K562 (cell line): ENCODE data around the gene TRPM8. TPM values are rescaled to one million over a fixed set of nuclear protein-coding genes. Genes with fewer than 3 reads are reported as not detected.

Source experiments
- ATAC-seq: fragments of 200-7000 bp; cut with Tn5 transposase; 3 replicates; pipeline ENCODE4 v1.9.1; 2020; ENCODE audit warnings: moderate library complexity
- BruUV-seq: library from RNA; stranded (reverse); fragments of 400-500 nt; replicated peaks from 2 replicates; lab custom pipeline; 2021; lab: Mats Ljungman, UMichigan
- CTCF ChIA-PET: fragments of 300-600 bp; formaldehyde crosslinking; extraction: SDS; loops from one replicate; lab custom pipeline; 2021; ENCODE audit warnings: low intra/inter-chr PET ratio; lab: Yijun Ruan, JAX
- POLR2A ChIA-PET: fragments of 300-600, 350-650 bp; sonication (Branson Sonifier 250); formaldehyde crosslinking; extraction: SDS; loops from one replicate; lab custom pipeline; 2021; ENCODE audit warnings: antibody characterized with exemption, inconsistent platforms; lab: Yijun Ruan, JAX
- DNase-seq, 4 experiments: peaks; one replicate each; pipeline versions ENCODE4 v3.0.0 to v3.0.0-alpha.2; 2011 to 2018; ENCODE audit warnings: low spot score in 3 of 4, mixed read lengths in 3 of 4; ENCODE audit errors: extremely low read depth in 1 of 4
- FAIRE-seq: peaks from 2 replicates; lab custom pipeline; 2011; peaks lifted over from hg19 to GRCh38; lab: Jason Lieb, UNC
- H2AFZ ChIP-seq: 2 replicates; pipeline ENCODE4 v1.6.0; 2011; ENCODE audit warnings: low read depth, low read length, control low read depth, inconsistent platforms
- H3K27ac ChIP-seq: fragments of 200-600 bp; 3 replicates; pipeline ENCODE4 v1.8.0; 2011; ENCODE audit warnings: low read depth, mild to moderate bottlenecking, control low read depth, inconsistent platforms, low read length, moderate library complexity, mixed read lengths; ENCODE audit errors: extremely low read depth
- H3K27me3 ChIP-seq, 2 experiments: fragments of 300-600 bp in 1 of 2; 2 replicates in 1 of 2; 3 replicates in 1 of 2; pipeline versions ENCODE4 v1.6.0 to v1.8.0; 2011; ENCODE audit warnings: inconsistent platforms in 2 of 2, low read length in 2 of 2, mild to moderate bottlenecking in 1 of 2, mixed read lengths in 1 of 2, moderate library complexity in 1 of 2; ENCODE audit not compliant: control insufficient read depth in 2 of 2, insufficient read depth in 2 of 2
- H3K36me3 ChIP-seq: fragments of 300-600 bp; 3 replicates; pipeline ENCODE4 v1.8.0; 2011; ENCODE audit warnings: mild to moderate bottlenecking, low read length, inconsistent platforms; ENCODE audit not compliant: control insufficient read depth, insufficient read depth
- H3K4me1 ChIP-seq, 2 experiments: fragments of 200-600 bp in 1 of 2; replicated peaks in 1 of 2; 2 replicates in 1 of 2; 3 replicates in 1 of 2; pipeline versions ENCODE4 v1.5.1 to v1.8.0; 2011; ENCODE audit warnings: inconsistent platforms in 2 of 2, low read length in 2 of 2, mild to moderate bottlenecking in 1 of 2, mixed read lengths in 1 of 2, moderate library complexity in 1 of 2; ENCODE audit not compliant: control insufficient read depth in 2 of 2, insufficient read depth in 2 of 2
- H3K4me2 ChIP-seq: 2 replicates; pipeline ENCODE4 v1.6.1; 2011; ENCODE audit warnings: low read length, control low read depth, inconsistent platforms, mixed read lengths; ENCODE audit not compliant: insufficient read depth
- H3K4me3 ChIP-seq: fragments of 200-600 bp; sonication (generic), shearing (Covaris generic); 2 replicates; pipeline ENCODE4 v1.5.1; 2016; ENCODE audit warnings: control low read depth, inconsistent platforms
- H3K79me2 ChIP-seq: fragments of 200-600 bp; 3 replicates; pipeline ENCODE4 v1.8.0; 2011; ENCODE audit warnings: low read length, inconsistent platforms; ENCODE audit not compliant: control insufficient read depth, insufficient read depth
- H3K9ac ChIP-seq, 2 experiments: 2 replicates each; pipeline versions ENCODE4 v1.6.0 to v1.6.1; 2011; ENCODE audit warnings: low read depth in 2 of 2, low read length in 2 of 2, control low read depth in 1 of 2, inconsistent platforms in 1 of 2, mild to moderate bottlenecking in 1 of 2, mixed read lengths in 1 of 2; ENCODE audit not compliant: insufficient read depth in 1 of 2
- H3K9me1 ChIP-seq: one replicate; pipeline ENCODE4 v1.6.0; 2011; ENCODE audit warnings: inconsistent platforms, mild to moderate bottlenecking, low read length, moderate library complexity; ENCODE audit not compliant: control insufficient read depth, insufficient read depth
- H3K9me3 ChIP-seq: replicated peaks from 2 replicates; pipeline ENCODE4 v1.5.1; 2011; ENCODE audit warnings: low read depth, low read length, inconsistent platforms; ENCODE audit not compliant: control insufficient read depth, insufficient read depth
- H4K20me1 ChIP-seq: replicated peaks from 2 replicates; pipeline ENCODE4 v1.6.1; 2011; ENCODE audit warnings: low read length, inconsistent platforms, mixed read lengths; ENCODE audit not compliant: control insufficient read depth, insufficient read depth
- HNRNPLL ChIP-seq: fragments of 200-400 bp; formaldehyde crosslinking; IDR thresholded peaks from 2 replicates; pipeline ENCODE4 v1.6.1; 2017; ENCODE audit warnings: low read length, low read depth, mild to moderate bottlenecking; ENCODE audit not compliant: poor library complexity, severe bottlenecking
- IFI16 ChIP-seq: fragments of 250-450 bp; sonication (Bioruptor Pico); IDR thresholded peaks from 2 replicates; pipeline ENCODE4 v2.1.2; 2022; ENCODE audit warnings: mild to moderate bottlenecking, inconsistent platforms
- KLF6 ChIP-seq: fragments of 250-450 bp; sonication (Bioruptor Pico); IDR thresholded peaks from 2 replicates; pipeline ENCODE4 v1.4.0; 2020; ENCODE audit warnings: mild to moderate bottlenecking, moderate library complexity, borderline replicate concordance
- MAFK ChIP-seq: IDR thresholded peaks from 2 replicates; pipeline ENCODE4 v1.6.1; 2011; ENCODE audit warnings: low read length, improper control_type of control experiment
- RBBP5 ChIP-seq: fragments of 200-600 bp; sonication (generic); IDR thresholded peaks from 2 replicates; pipeline ENCODE4 v1.6.1; 2012; ENCODE audit warnings: borderline replicate concordance, mild to moderate bottlenecking, low read length, control low read depth, inconsistent platforms; ENCODE audit not compliant: insufficient read depth, poor library complexity, severe bottlenecking
- TEAD1 ChIP-seq, 2 experiments: fragments of 450-650 bp in 1 of 2; sonication (generic) in 1 of 2; formaldehyde crosslinking; IDR thresholded peaks; 2 replicates each; pipeline versions ENCODE4 v1.4.0 to v1.8.0; 2020 to 2022; ENCODE audit warnings: mild to moderate bottlenecking in 2 of 2, missing genetic modification reagents in 1 of 2
- WGBS: fragments of 100-300 bp; shearing (Covaris generic); methylation state at CpG from one replicate; pipeline ENCODE4 v1.1.6; 2016; ENCODE audit warnings: low coverage, mixed read lengths; ENCODE audit not compliant: insufficient coverage; ENCODE audit errors: missing lambda C conversion rate; 5-methylcytosine and 5-hydroxymethylcytosine counted together
- in situ Hi-C: fragments of 300-500 bp; cut with MboI; formaldehyde crosslinking; loops from 4 replicates; pipeline ENCODE4 v1.15.0; 2018; ENCODE audit warnings: inconsistent platforms, mixed read lengths
- intact Hi-C: fragments of 100-400 bp; cut with micrococcal nuclease; formaldehyde crosslinking; loops from 2 replicates; pipeline ENCODE4 v1.14.2; 2022
- polyA plus RNA-seq, 8 experiments: library from polyadenylated mRNA; depleted of rRNA in 4 of 8; stranded (reverse) in 5 of 8; unstranded in 3 of 8; fragments of >200 nt; fragmentation: Nextera tagmentation in 2 of 8; fragmentation: Illumina TruSeq in 1 of 8; extraction: Ambion mirVana in 2 of 8; extraction: Trizol in 1 of 8; gene quantifications; 2 replicates each; pipeline versions ENCODE4 v1.2.1 to v1.2.3, GENCODE V29; 2011 to 2014; ENCODE audit warnings: inconsistent platforms in 1 of 8, missing spikeins in 1 of 8
- total RNA-seq, 7 experiments: library from RNA; depleted of rRNA in 6 of 7; stranded (reverse); fragments of >200 nt in 6 of 7; fragmentation: Illumina TruSeq in 2 of 7; extraction: Trizol in 2 of 7; gene quantifications; 2 replicates each; pipeline versions ENCODE4 v1.2.1 to v1.2.3, GENCODE V29; 2011 to 2021; ENCODE audit warnings: low replicate concordance in 1 of 7
- TF ChIP-seq, protein P1 (sequence below): fragments of 200-800 bp; sonication (Bioruptor generic); IDR thresholded peaks from 2 replicates; pipeline ENCODE4 v1.6.1; 2017; ENCODE audit warnings: missing genetic modification characterization, missing compliant biosample characterization

The TRPM8 gene
- total and polyA plus RNA-seq, 9 of the 15 experiments (the other 6 are each of a cell fraction or from before 2014, with no cell fraction given), result not detected

DNA sequence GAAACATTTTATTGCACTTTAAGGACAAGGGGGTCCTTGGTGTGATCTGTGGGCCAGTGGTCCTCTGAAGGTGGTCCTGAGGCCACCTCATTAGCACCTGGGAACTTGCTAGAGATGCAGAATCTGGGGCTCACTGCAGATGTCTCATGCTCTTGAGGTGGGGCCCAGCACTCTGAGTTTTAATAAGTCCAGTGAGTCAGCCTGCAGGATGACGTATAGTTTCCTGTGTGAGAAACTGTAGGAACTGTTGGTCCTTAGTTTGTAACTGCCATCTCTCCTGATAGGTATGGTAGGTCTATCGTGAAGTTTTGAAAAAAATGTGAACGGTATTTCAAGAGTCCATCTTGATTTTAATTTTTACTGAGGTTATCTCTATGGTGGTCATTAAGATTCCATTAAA lies 2.8 kb downstream of the TRPM8 start:
- Histone ChIP-seq H3K9ac (no peak overlapping the region), H4K20me1 (no peaks in the 10 kb centered on the region), H3K4me2 (no peak overlapping the region), H3K36me3 (no peaks in the 10 kb centered on the region), H2AFZ (no peak overlapping the region), H3K4me1 (no peaks in the 10 kb centered on the region), H3K79me2 (no peaks in the 10 kb centered on the region), H3K9me1 (no peaks in the 10 kb centered on the region), H3K27ac (no peak overlapping the region), H3K9me3 (no peaks in the 10 kb centered on the region), H3K27me3 (peaks cover 2 to 9% of the 10 kb centered on the region in 2 experiments; a peak in 4 of 5 replicates), H3K4me3 (no peak overlapping the region)
- ChIA-PET CTCF (no interaction called here), POLR2A (no interaction called here)
- DNase-seq (no peak), FAIRE-seq (no peak), ATAC-seq (no peak)
- in situ Hi-C loops, result no loop called here
- no TSS peak for BruUV-seq
- intact Hi-C loops, result no loop called here
- no peak for TF ChIP-seq HNRNPLL
- no peak for TF ChIP-seq TEAD1 (CRISPR knock-in tag; IDR thresholded peaks at IDR 0.05)
- TF ChIP-seq KLF6 (CRISPR knock-in tag), result no peak
- TF ChIP-seq MAFK, result no peak
- no peak for TF ChIP-seq IFI16 (CRISPR knock-in tag)
- TF ChIP-seq, protein P1, sequence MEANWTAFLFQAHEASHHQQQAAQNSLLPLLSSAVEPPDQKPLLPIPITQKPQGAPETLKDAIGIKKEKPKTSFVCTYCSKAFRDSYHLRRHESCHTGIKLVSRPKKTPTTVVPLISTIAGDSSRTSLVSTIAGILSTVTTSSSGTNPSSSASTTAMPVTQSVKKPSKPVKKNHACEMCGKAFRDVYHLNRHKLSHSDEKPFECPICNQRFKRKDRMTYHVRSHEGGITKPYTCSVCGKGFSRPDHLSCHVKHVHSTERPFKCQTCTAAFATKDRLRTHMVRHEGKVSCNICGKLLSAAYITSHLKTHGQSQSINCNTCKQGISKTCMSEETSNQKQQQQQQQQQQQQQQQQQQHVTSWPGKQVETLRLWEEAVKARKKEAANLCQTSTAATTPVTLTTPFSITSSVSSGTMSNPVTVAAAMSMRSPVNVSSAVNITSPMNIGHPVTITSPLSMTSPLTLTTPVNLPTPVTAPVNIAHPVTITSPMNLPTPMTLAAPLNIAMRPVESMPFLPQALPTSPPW (CRISPR knock-in tag), result no peak
- TF ChIP-seq RBBP5, result no peak
- WGBS, result 0% methylated on average over 3 of the region's 3 CpGs
